HCT116 (cell line): ENCODE data around the gene PGPEP1. TPM values are rescaled to one million over a fixed set of nuclear protein-coding genes. Genes with fewer than 3 reads are reported as not detected.

ENCODE experiments used
- ATAC-seq: fragments of 200-7000 bp; cut with Tn5 transposase; 2 replicates; pipeline ENCODE4 v1.9.1; 2020; ENCODE audit warnings: mild to moderate bottlenecking, moderate library complexity
- BruUV-seq: library from RNA; stranded (reverse); fragments of 400-500 nt; replicated peaks from 2 replicates; lab custom pipeline; 2021; lab: Mats Ljungman, UMichigan
- CTCF ChIA-PET: fragments of 300-600 bp; sonication (Branson Sonifier 250); formaldehyde crosslinking; loops from one replicate; lab custom pipeline; 2021; ENCODE audit warnings: antibody characterized with exemption; lab: Charles Lee
- POLR2A ChIA-PET: fragments of 300-600, 350-600 bp; sonication (Branson Sonifier 250); formaldehyde crosslinking; loops from one replicate; lab custom pipeline; 2021; ENCODE audit warnings: antibody characterized with exemption; lab: Charles Lee
- RAD21 ChIA-PET, 2 experiments: fragments of 300-600 bp; sonication (Branson Sonifier 250); formaldehyde crosslinking; loops; one replicate each; lab custom pipeline; 2023; ENCODE audit warnings: low total read pairs in 2 of 2; ENCODE audit not compliant: uncharacterized antibody in 2 of 2, unreplicated experiment in 2 of 2, low non-redundant PET in 1 of 2; lab: Charles Lee
- DNase-seq: peaks from one replicate; pipeline ENCODE4 v3.0.0-alpha.2; 2010; ENCODE audit warnings: low read depth, low spot score
- H2AFZ ChIP-seq: fragments of 200-600 bp; shearing (Covaris generic), sonication (generic); 2 replicates; pipeline ENCODE4 v1.6.1; 2017; ENCODE audit warnings: low read depth, mixed run types, mixed read lengths, antibody characterized with exemption, low read length; ENCODE audit not compliant: poor library complexity, severe bottlenecking
- H3K27ac ChIP-seq: 2 replicates; pipeline ENCODE4 v1.5.1; 2012; ENCODE audit warnings: low read depth, low read length
- H3K27me3 ChIP-seq: fragments of 200-600 bp; sonication (generic); 2 replicates; pipeline ENCODE4 v1.6.1; 2016; ENCODE audit warnings: mixed run types, low read length, mixed read lengths; ENCODE audit not compliant: insufficient read depth
- H3K36me3 ChIP-seq, 2 experiments: fragments of 200-500 bp in 1 of 2; fragments of 200-600 bp in 1 of 2; sonication (Bioruptor generic) in 1 of 2; sonication (generic) in 1 of 2; 2 replicates each; pipeline versions ENCODE4 v1.5.1 to v1.6.1; 2014 to 2016; ENCODE audit warnings: low read length in 2 of 2, inconsistent platforms in 1 of 2, mixed read lengths in 1 of 2, mixed run types in 1 of 2; ENCODE audit not compliant: insufficient read depth in 2 of 2, control insufficient read depth in 1 of 2
- H3K4me1 ChIP-seq, 2 experiments: fragments of 200-600 bp in 1 of 2; sonication (generic) in 1 of 2; 2 replicates each; pipeline versions ENCODE4 v1.5.1 to v1.6.1; 2012 to 2017; ENCODE audit warnings: low read length in 2 of 2, inconsistent platforms in 1 of 2, mild to moderate bottlenecking in 1 of 2, mixed read lengths in 1 of 2, mixed run types in 1 of 2, moderate library complexity in 1 of 2; ENCODE audit not compliant: insufficient read depth in 2 of 2, control insufficient read depth in 1 of 2
- H3K4me2 ChIP-seq: fragments of 200-600 bp; sonication (generic); 2 replicates; pipeline ENCODE4 v1.6.1; 2017; ENCODE audit warnings: mixed run types, low read length, mixed read lengths
- H3K4me3 ChIP-seq, 2 experiments: fragments of 200-600 bp in 1 of 2; sonication (generic) in 1 of 2; replicated peaks in 1 of 2; 2 replicates each; pipeline ENCODE4 v1.5.1; 2011 to 2016; ENCODE audit warnings: low read length in 2 of 2, control low read depth in 1 of 2, low read depth in 1 of 2, mild to moderate bottlenecking in 1 of 2, mixed read lengths in 1 of 2, mixed run types in 1 of 2
- H3K79me2 ChIP-seq: fragments of 200-600 bp; sonication (generic); 2 replicates; pipeline ENCODE4 v1.6.1; 2017; ENCODE audit warnings: mild to moderate bottlenecking, mixed run types, low read length, moderate library complexity, mixed read lengths; ENCODE audit not compliant: insufficient read depth
- H3K9ac ChIP-seq: fragments of 200-600 bp; sonication (generic); 2 replicates; pipeline ENCODE4 v1.6.1; 2016; ENCODE audit warnings: low read length, mixed read lengths
- H3K9me2 ChIP-seq: fragments of 200-600 bp; sonication (generic), shearing (Covaris generic); 2 replicates; pipeline ENCODE4 v1.6.1; 2017; ENCODE audit warnings: mixed run types, mild to moderate bottlenecking, moderate library complexity; ENCODE audit not compliant: insufficient read depth
- H3K9me3 ChIP-seq, 2 experiments: fragments of 200-500 bp in 1 of 2; fragments of 200-600 bp in 1 of 2; sonication (Bioruptor generic) in 1 of 2; sonication (generic) in 1 of 2; 2 replicates each; pipeline ENCODE4 v1.6.1; 2014 to 2017; ENCODE audit warnings: low read length in 2 of 2, mixed read lengths in 2 of 2, inconsistent platforms in 1 of 2, low read depth in 1 of 2, mild to moderate bottlenecking in 1 of 2, mixed run types in 1 of 2, moderate library complexity in 1 of 2; ENCODE audit not compliant: control insufficient read depth in 1 of 2, insufficient read depth in 1 of 2
- H4K20me1 ChIP-seq: fragments of 200-600 bp; sonication (generic), shearing (Covaris generic); 2 replicates; pipeline ENCODE4 v1.6.1; 2017; ENCODE audit warnings: mixed run types, mild to moderate bottlenecking, moderate library complexity; ENCODE audit not compliant: insufficient read depth
- CBX3 ChIP-seq: IDR thresholded peaks from 2 replicates; pipeline ENCODE4 v1.6.1; 2012; ENCODE audit warnings: low read depth
- CEBPB ChIP-seq: IDR thresholded peaks from 2 replicates; pipeline ENCODE4 v1.6.1; 2012; ENCODE audit warnings: low read depth
- ELF1 ChIP-seq: IDR thresholded peaks from 2 replicates; pipeline ENCODE4 v1.6.1; 2012; ENCODE audit warnings: low read depth, borderline replicate concordance
- EZH2 ChIP-seq: fragments of 200-600 bp; sonication (generic); IDR thresholded peaks from 2 replicates; pipeline ENCODE4 v1.6.1; 2017; ENCODE audit warnings: antibody characterized with exemption, mixed run types
- EZH2phosphoT487 ChIP-seq: fragments of 200-600 bp; IDR thresholded peaks from 2 replicates; pipeline ENCODE4 v1.6.1; 2018; ENCODE audit warnings: antibody characterized with exemption, borderline replicate concordance
- FOSL1 ChIP-seq: IDR thresholded peaks from 2 replicates; pipeline ENCODE4 v1.6.1; 2012; ENCODE audit warnings: low read depth
- POLR2AphosphoS5 ChIP-seq: IDR thresholded peaks from 2 replicates; pipeline ENCODE4 v1.6.1; 2011; ENCODE audit warnings: mild to moderate bottlenecking, low read depth, low read length, moderate library complexity
- REST ChIP-seq: IDR thresholded peaks from 2 replicates; pipeline ENCODE4 v1.6.1; 2012; ENCODE audit warnings: low read depth
- SRF ChIP-seq: IDR thresholded peaks from 2 replicates; pipeline ENCODE4 v1.6.1; 2012; ENCODE audit warnings: low read depth
- YY1 ChIP-seq: IDR thresholded peaks from 2 replicates; pipeline ENCODE4 v1.6.1; 2011; ENCODE audit warnings: low read length, low read depth, moderate library complexity, mild to moderate bottlenecking; ENCODE audit not compliant: insufficient replicate concordance; ENCODE audit errors: extremely low read depth
- ZBTB33 ChIP-seq: IDR thresholded peaks from 2 replicates; pipeline ENCODE4 v1.6.1; 2011; ENCODE audit warnings: mild to moderate bottlenecking, low read length, moderate library complexity; ENCODE audit not compliant: insufficient replicate concordance; ENCODE audit errors: extremely low read depth
- ZFX ChIP-seq: fragments of 450-650 bp; IDR thresholded peaks from 2 replicates; pipeline ENCODE4 v1.6.1; 2017
- intact Hi-C: fragments of 100-400 bp; cut with micrococcal nuclease; formaldehyde crosslinking; loops from 2 replicates; pipeline ENCODE4 v1.10.0; 2022
- total RNA-seq: library from RNA; stranded (reverse); gene quantifications from one replicate; pipeline ENCODE4 v1.2.1, GENCODE V29; 2021; ENCODE audit not compliant: unreplicated experiment

The PGPEP1 gene
- total RNA-seq, 1 experiment from 2014 or later = 30.9 TPM

- no peak overlapping the region for H3K9ac ChIP-seq
- H3K4me3 ChIP-seq = no peak overlapping the region
- peak overlapping the region; percentile 26; the same call in 1 of the 2 replicates for H3K27ac ChIP-seq
- DNase-seq = no peak
- peaks cover 43% of the 10 kb centered on the region for H3K79me2 ChIP-seq
- intact Hi-C loops = no loop called here
- ChIA-PET RAD21 (no interaction called here), CTCF (no interaction called here), POLR2A (no interaction called here)
- H3K27me3 ChIP-seq = no peaks in the 10 kb centered on the region
- no peaks in the 10 kb centered on the region for H3K9me2 ChIP-seq
- no TSS peak for BruUV-seq
- H2AFZ ChIP-seq = no peak overlapping the region
- no peaks in the 10 kb centered on the region for H3K9me3 ChIP-seq
- H3K4me1 ChIP-seq = no peaks in the 10 kb centered on the region; a peak in 1 of 4 replicates
- peaks cover 20 to 63% of the 10 kb centered on the region in 2 experiments for H3K36me3 ChIP-seq
- TF ChIP-seq POLR2AphosphoS5 (no peak), CBX3 (no peak), EZH2phosphoT487 (no peak), SRF (no peak), YY1 (no peak), FOSL1 (no peak)
- no peaks in the 10 kb centered on the region for H4K20me1 ChIP-seq
- ATAC-seq = no peak
- no peak overlapping the region for H3K4me2 ChIP-seq
Observed at GRCh38 chr19:18311502-18312091, 28.8 kb upstream of the PGPEP1 start.

- no peak for ATAC-seq
- Histone ChIP-seq H3K27me3 (no peaks in the 10 kb centered on the region), H4K20me1 (no peaks in the 10 kb centered on the region), H3K27ac (peak overlapping the region; percentile 26; the same call in 1 of the 2 replicates), H3K4me1 (no peaks in the 10 kb centered on the region), H3K4me2 (no peak overlapping the region), H3K79me2 (peaks cover 48% of the 10 kb centered on the region), H3K9ac (no peak overlapping the region), H3K36me3 (peaks cover 15 to 58% of the 10 kb centered on the region in 2 experiments), H2AFZ (no peak overlapping the region), H3K4me3 (no peak overlapping the region), H3K9me2 (no peaks in the 10 kb centered on the region), H3K9me3 (no peaks in the 10 kb centered on the region)
- CTCF ChIA-PET = no interaction called here
- TF ChIP-seq FOSL1 (no peak), SRF (no peak), REST (no peak), EZH2 (no peak), CEBPB (no peak), YY1 (no peak), ZFX (no peak), ELF1 (no peak), EZH2phosphoT487 (no peak), ZBTB33 (no peak)
- intact Hi-C loops = no loop called here
- no TSS peak for BruUV-seq
- RAD21 ChIA-PET = interaction anchor here in 1 of 2 experiments (0.6 kb wide), 1 partner anchor 12 kb away, joined by 3 read pairs; no protein-coding TSS in a partner anchor
- no peak for DNase-seq
- POLR2A ChIA-PET = no interaction called here
Observed at GRCh38 chr19:18312092-18312534, 28.3 kb upstream of the PGPEP1 start.
